Measurements from ENCODE around the gene FAT2. TPM values are rescaled to one million over a fixed set of nuclear protein-coding genes. Genes with fewer than 3 reads are reported as not detected.

The FAT2 gene
- total RNA-seq, 1 donor from 2014 or later = not detected

GRCh38 chr5:151557951-151558350 lies 33.2 kb downstream of the FAT2 start:
- intact Hi-C loops (cut with micrococcal nuclease) = no loop called here

- intact Hi-C loops (cut with micrococcal nuclease) = no loop called here
Measured at GRCh38 chr5:151557466-151557865, 33.7 kb downstream of the FAT2 start.

- intact Hi-C loops (cut with micrococcal nuclease) = no loop called here
Measured at GRCh38 chr5:151556806-151557205, 34.3 kb downstream of the FAT2 start.

GRCh38 chr5:151555760-151556576 lies 35.2 kb downstream of the FAT2 start:
- intact Hi-C loops (cut with micrococcal nuclease) = no loop called here

GRCh38 chr5:151553695-151554094 lies 37.4 kb downstream of the FAT2 start:
- intact Hi-C loops (cut with micrococcal nuclease) = no loop called here

GRCh38 chr5:151553130-151553670 lies 37.9 kb downstream of the FAT2 start:
- intact Hi-C loops (cut with micrococcal nuclease) = no loop called here

- intact Hi-C loops (cut with micrococcal nuclease) = no loop called here
Measured at GRCh38 chr5:151551985-151552384, 39.1 kb downstream of the FAT2 start.

- intact Hi-C loops (cut with micrococcal nuclease) = no loop called here
Measured at GRCh38 chr5:151550146-151550545, 41.0 kb downstream of the FAT2 start.

GRCh38 chr5:151549713-151550112 lies 41.4 kb downstream of the FAT2 start:
- intact Hi-C loops (cut with micrococcal nuclease) = no loop called here

GRCh38 chr5:151547364-151547763 lies 43.8 kb downstream of the FAT2 start:
- intact Hi-C loops (cut with micrococcal nuclease) = no loop called here

GRCh38 chr5:151541571-151541970 lies 49.6 kb downstream of the FAT2 start:
- intact Hi-C loops (cut with micrococcal nuclease) = no loop called here

Other genes starting within 250 kb of the FAT2 start
- not detected in 2 replicates for gene SLC36A2, start 243.8 kb downstream of the FAT2 start, total RNA-seq
- 5.9 and 6.0 TPM in 2 replicates for gene SLC36A1, start 143.7 kb downstream of the FAT2 start, total RNA-seq
- gene SPARC, start 95.6 kb upstream of the FAT2 start, total RNA-seq = 0.42 and 0.44 TPM in 2 replicates
- gene ATOX1, start 167.3 kb upstream of the FAT2 start, total RNA-seq = 81.1 and 91.4 TPM in 2 replicates
- gene G3BP1, start 180.6 kb upstream of the FAT2 start, total RNA-seq = 239 and 241 TPM in 2 replicates